ENCODE measurements around the gene GORASP1. TPM values are rescaled to one million over a fixed set of nuclear protein-coding genes. Genes with fewer than 3 reads are reported as not detected.

GORASP1 gene
- total and polyA plus RNA-seq, 2 of the 13 experiments (the other 11 are each of a cell fraction or from before 2014, with no cell fraction given): 36.4 to 39.8 TPM

DNA sequence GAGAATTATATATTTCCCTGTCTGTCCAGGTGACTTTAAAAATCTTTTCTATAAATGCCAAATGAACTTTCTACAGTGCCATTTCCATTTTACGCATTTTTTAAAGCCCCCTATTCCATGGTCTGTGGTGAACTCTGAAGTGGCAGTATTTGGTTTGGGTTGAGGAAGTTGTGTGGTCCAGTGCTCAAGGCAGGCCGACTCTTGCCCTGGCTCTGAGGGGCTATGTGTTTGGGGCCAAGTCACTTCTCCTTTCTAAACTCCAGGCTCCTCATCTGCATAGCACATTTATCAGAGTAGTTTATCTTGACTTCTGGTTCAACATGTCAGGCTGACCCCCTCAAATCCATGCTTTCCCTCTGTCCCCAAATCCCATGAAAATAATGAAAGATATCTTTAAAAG is 14.2 kb upstream of the GORASP1 start:
- no peak for FAIRE-seq

More for the DNA sequence above, 14.2 kb upstream of the GORASP1 start:
- ChIA-PET CTCF (ENCODE audit: low intra/inter-chr PET ratio, low total read pairs) (no interaction called here), POLR2A (no interaction called here)
- whole genome bisulfite sequencing (ENCODE audit: low lambda C conversion rate): 40% methylated on average over 2 of the region's 2 CpGs
- in situ Hi-C loops (cut with HindIII; ENCODE audit: extremely low pct_ligation_motif_present, low pct_unique_long_range_greater_than_20kb): no loop called here
- H3K79me2 ChIP-seq (ENCODE audit: insufficient read depth, low read length): no peaks in the 10 kb centered on the region
- TF ChIP-seq, protein P1, sequence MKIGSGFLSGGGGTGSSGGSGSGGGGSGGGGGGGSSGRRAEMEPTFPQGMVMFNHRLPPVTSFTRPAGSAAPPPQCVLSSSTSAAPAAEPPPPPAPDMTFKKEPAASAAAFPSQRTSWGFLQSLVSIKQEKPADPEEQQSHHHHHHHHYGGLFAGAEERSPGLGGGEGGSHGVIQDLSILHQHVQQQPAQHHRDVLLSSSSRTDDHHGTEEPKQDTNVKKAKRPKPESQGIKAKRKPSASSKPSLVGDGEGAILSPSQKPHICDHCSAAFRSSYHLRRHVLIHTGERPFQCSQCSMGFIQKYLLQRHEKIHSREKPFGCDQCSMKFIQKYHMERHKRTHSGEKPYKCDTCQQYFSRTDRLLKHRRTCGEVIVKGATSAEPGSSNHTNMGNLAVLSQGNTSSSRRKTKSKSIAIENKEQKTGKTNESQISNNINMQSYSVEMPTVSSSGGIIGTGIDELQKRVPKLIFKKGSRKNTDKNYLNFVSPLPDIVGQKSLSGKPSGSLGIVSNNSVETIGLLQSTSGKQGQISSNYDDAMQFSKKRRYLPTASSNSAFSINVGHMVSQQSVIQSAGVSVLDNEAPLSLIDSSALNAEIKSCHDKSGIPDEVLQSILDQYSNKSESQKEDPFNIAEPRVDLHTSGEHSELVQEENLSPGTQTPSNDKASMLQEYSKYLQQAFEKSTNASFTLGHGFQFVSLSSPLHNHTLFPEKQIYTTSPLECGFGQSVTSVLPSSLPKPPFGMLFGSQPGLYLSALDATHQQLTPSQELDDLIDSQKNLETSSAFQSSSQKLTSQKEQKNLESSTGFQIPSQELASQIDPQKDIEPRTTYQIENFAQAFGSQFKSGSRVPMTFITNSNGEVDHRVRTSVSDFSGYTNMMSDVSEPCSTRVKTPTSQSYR (CRISPR knock-in tag; IDR thresholded peaks at IDR 0.05; ENCODE audit: borderline replicate concordance): no peak
- no peak for TF ChIP-seq ZNF780A (CRISPR knock-in tag; IDR thresholded peaks at IDR 0.05)
- no peak for TF ChIP-seq ZNF83 (CRISPR knock-in tag; IDR thresholded peaks at IDR 0.05; ENCODE audit: borderline replicate concordance)
- TF ChIP-seq ZNF17 (CRISPR knock-in tag; IDR thresholded peaks at IDR 0.05): no peak
- TF ChIP-seq, protein P2, sequence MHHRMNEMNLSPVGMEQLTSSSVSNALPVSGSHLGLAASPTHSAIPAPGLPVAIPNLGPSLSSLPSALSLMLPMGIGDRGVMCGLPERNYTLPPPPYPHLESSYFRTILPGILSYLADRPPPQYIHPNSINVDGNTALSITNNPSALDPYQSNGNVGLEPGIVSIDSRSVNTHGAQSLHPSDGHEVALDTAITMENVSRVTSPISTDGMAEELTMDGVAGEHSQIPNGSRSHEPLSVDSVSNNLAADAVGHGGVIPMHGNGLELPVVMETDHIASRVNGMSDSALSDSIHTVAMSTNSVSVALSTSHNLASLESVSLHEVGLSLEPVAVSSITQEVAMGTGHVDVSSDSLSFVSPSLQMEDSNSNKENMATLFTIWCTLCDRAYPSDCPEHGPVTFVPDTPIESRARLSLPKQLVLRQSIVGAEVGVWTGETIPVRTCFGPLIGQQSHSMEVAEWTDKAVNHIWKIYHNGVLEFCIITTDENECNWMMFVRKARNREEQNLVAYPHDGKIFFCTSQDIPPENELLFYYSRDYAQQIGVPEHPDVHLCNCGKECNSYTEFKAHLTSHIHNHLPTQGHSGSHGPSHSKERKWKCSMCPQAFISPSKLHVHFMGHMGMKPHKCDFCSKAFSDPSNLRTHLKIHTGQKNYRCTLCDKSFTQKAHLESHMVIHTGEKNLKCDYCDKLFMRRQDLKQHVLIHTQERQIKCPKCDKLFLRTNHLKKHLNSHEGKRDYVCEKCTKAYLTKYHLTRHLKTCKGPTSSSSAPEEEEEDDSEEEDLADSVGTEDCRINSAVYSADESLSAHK (CRISPR knock-in tag; IDR thresholded peaks at IDR 0.05; ENCODE audit: borderline replicate concordance): no peak
- no peak for TF ChIP-seq TSC22D2 (CRISPR knock-in tag; IDR thresholded peaks at IDR 0.05; ENCODE audit: borderline replicate concordance)
- no peak for TF ChIP-seq RAD51 (IDR thresholded peaks at IDR 0.05; ENCODE audit: borderline replicate concordance)
- no peak for TF ChIP-seq ZNF878 (CRISPR knock-in tag; IDR thresholded peaks at IDR 0.05)
- no peaks in the 10 kb centered on the region for H3K9me3 ChIP-seq (ENCODE audit: low read length)
- ATAC-seq: no peak
- no peak for DNase-seq (ENCODE audit: low spot score)
- H4K20me1 ChIP-seq (ENCODE audit: insufficient read depth, low read length): no peaks in the 10 kb centered on the region
- BruUV-seq (replicated peaks): no TSS peak
- H3K4me2 ChIP-seq (ENCODE audit: low read depth, low read length): no peak overlapping the region
- intact Hi-C loops (cut with micrococcal nuclease; ENCODE audit: unreplicated experiment): no loop called here
- H3K9ac ChIP-seq (ENCODE audit: insufficient read depth, low read depth, low read length): no peak overlapping the region
- H2AFZ ChIP-seq (ENCODE audit: low read length): no peak overlapping the region
- no peaks in the 10 kb centered on the region for H3K36me3 ChIP-seq (replicated peaks in 1 of 2; ENCODE audit: control insufficient read depth in 1 of 2, insufficient read depth in 2 of 2, low read length in 2 of 2)
- H3K4me1 ChIP-seq (ENCODE audit: insufficient read depth, low read length): peaks cover 12% of the 10 kb centered on the region
- H3K27me3 ChIP-seq (ENCODE audit: control insufficient read depth in 1 of 2, insufficient read depth in 2 of 2, low read length in 2 of 2): no peaks in the 10 kb centered on the region
- H3K27ac ChIP-seq (ENCODE audit: extremely low read length, insufficient read depth, low read length): no peak overlapping the region
- H3K4me3 ChIP-seq (replicated peaks in 1 of 3; ENCODE audit: insufficient read depth in 1 of 3, low read depth in 2 of 3, low read length in 3 of 3): no peak overlapping the region
